HG03460 (cell line): Measurements from ENCODE around the gene DOCK2.
"Not testable (repeated sequence)": the region's sequence is repeated elsewhere in the genome, so short reads cannot be mapped to it uniquely, and the experiment has no call there.

Experiments
- ATAC-seq: cut with Tn5 transposase; IDR thresholded peaks from one replicate; pipeline ENCODE4 v1.9.1; 2021; ENCODE audit not compliant: unreplicated experiment

The DOCK2 gene

DNA sequence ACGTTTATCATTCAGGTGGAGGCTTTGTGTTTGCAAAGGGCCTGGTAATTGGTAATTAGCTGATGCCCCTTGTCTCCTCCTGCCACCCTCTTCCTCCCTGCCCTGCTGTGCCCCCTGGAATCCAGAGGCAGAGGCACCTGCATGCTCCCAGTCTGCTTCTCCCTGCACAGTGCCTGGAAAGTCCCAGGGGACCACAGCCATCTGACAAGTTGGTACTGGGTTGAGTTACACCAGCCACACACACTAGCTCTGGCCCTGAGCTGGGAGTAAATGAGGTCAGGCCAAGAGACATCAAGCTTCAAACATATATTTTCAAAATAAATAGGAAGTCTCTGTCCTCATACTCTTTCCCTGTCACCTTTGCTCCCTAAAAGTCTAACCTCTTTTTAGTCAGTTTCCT lies 286.9 kb downstream of the DOCK2 start:
- peak; percentile 64 for ATAC-seq

GRCh38 chr5:169933127-169933526 lies 296.1 kb downstream of the DOCK2 start:
- ATAC-seq, result no peak

DNA sequence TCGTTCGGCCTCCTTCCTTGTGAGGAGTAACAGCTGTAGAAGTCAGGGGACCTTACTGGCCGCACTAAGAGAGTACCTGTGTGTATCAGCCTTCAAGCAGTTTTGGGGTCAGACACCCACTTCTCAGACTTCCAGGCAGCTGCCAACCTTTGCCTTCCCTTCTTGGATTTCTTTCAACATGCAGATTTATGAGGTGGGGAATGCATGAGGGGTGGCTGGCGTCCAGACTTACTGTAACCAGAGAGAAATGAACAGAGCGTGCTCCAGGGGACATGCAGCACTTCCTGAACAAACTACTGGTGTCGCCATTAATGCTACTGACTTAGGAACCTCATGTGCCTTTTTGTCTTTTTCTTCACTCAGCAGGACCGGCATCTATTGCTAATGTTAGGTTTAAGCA lies 296.5 kb downstream of the DOCK2 start:
- no peak for ATAC-seq

- no peak for ATAC-seq
Measured at GRCh38 chr5:169934990-169935389, 297.9 kb downstream of the DOCK2 start.

DNA sequence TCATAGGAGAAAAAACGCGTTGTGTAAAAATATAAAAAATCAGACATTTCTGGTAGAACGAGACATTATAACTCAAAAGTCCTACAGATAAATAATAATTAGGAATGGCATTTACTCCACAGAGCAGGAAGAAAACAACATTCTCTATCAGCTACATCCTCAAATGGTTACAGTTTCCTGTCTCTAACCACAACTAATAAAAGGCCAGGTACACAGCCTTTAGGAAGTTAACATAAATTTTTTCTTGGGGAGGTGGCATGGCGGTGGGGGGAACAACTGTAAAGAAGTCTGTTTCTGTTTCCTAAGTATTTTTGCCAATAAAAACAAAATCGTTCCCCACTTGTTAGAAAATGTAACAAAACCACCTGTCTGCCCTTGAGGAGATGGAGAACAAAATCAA lies 298.7 kb downstream of the DOCK2 start:
- ATAC-seq, result no peak

GRCh38 chr5:169938439-169938838 lies 301.4 kb downstream of the DOCK2 start:
- no peak for ATAC-seq

- ATAC-seq, result no peak
Measured at GRCh38 chr5:169939731-169940130, 302.7 kb downstream of the DOCK2 start.

DNA sequence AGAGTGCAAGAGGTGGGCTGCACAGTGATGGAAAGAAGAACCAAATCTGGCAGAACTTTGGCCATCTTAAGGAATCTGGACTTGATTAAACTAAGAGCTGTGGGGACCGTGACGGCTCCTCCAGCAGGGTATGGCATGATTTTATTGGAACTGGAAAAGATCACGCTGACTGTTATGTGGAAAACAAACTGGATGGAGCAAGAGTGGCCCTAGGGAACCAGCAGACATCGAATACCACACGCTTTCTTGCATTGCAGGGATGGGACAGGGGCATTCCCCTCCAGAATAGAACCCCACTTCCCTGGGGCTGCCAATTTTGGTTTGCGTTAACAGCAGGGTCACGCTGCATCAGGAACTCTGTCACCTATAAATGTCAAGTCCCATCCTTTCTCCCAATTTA lies 304.5 kb downstream of the DOCK2 start:
- ATAC-seq, result no peak

DNA sequence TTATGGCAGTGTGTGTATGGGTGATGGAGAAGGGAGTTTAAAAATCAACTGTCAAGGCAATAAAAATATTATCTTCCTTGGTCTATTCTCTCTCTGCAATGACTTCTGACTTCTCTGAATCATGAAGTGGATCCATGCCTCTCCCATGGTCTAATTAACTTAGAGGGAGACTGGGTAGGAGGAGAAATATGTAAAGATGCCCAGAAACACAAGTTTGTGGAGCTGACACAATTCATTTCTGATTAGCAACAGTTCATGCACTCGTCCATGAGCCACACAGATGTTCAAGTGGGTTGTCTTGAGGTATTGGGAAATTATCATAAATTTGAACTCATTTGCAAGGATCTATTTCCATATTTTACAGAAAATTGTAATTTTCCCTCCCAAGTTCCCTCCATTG lies 305.1 kb downstream of the DOCK2 start:
- ATAC-seq, result no peak

- ATAC-seq, result no peak
Measured at GRCh38 chr5:169943026-169943425, 306.0 kb downstream of the DOCK2 start.

DNA sequence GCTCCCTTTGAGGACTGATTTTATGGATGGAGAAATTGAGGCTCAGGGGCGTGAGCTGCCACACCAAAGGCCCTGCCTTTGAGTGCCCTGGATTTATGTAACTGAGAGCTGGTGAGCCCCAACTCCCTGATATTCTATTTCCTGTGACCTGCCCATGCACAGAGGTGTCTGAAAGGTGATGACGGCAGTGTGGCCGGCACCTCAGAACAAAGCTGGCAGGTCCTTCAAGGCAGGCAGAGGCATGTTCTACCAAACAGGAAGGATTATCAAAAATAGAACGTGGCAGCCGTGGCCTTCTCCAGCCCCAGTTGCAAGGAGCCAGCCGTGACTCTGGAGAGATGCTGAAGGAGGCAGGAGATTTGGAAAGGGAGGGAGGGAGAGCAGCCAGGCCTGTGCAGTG lies 307.0 kb downstream of the DOCK2 start:
- ATAC-seq, result no peak

GRCh38 chr5:169944922-169945680 lies 308.0 kb downstream of the DOCK2 start:
- no peak for ATAC-seq

DNA sequence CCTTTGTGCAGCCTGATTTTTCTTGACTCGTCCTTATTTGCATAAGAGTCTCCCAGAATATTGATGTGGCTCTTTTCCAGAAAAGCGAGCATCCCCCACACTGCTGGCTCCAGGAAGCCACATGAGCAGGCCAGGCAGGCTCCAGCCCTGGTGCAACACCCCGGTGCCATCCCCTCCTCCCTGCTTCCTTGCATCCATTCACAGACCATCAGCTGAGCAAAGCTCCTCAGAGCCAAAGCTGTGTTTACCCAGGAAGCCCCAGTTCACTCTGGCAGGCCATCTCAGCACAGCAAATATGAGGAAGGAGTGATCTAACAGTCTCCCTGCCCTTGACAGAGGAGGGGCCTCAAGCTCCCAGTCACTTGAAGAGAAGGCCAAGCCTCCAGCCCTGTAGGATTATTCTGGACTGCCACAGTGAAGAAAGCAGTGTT lies 308.8 kb downstream of the DOCK2 start:
- no peak for ATAC-seq

DNA sequence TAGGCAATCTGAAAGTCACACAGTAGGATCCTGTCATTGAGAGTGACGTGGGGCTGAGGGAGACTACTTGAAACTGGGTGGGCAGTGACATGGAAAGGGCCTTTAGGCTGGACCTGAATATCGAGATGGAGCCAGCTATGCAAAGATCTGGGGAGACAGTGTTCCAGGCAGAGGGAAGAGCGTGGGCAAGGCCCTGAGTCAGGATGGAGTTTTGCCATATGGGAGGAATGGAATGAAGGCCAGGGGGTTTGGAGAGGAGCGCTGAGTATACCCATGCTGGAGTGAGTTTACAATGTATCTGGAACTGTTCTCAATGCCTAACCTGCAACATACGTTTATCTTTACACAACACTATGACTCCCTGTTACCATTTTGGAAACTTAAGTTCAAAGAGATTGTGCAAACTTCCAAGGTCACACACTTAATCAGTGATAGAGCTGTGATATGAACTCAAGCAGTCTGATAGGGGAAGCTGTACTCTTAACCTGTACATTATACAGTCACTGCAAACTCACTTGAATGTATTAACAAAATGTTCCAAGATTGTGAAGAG lies 309.7 kb downstream of the DOCK2 start:
- no peak for ATAC-seq

DNA sequence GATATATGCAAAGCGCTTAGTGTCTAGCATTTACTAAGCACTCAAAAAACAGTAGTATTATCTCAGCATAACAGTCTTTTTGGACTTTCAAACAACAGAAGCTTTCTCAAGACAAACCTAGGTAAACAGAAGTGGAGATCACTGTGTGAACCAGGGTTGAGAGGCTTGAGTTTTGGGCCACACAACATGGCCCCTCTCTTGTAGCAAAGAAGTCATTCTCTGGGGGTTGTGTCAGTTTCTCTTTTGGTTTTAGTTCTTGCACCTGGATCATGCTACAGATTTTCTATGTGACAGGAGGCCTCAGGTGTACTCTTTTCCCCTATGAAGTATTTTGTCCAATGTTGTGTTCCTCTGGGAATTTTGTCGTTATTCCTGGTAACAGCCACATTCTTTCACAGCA lies 313.3 kb downstream of the DOCK2 start:
- ATAC-seq, result no peak

- ATAC-seq, result not testable (repeated sequence)
Measured at GRCh38 chr5:169953196-169953595, 316.1 kb downstream of the DOCK2 start.

- no peak for ATAC-seq
Measured at GRCh38 chr5:169954786-169955185, 317.7 kb downstream of the DOCK2 start.

GRCh38 chr5:169956126-169956525 lies 319.1 kb downstream of the DOCK2 start:
- no peak for ATAC-seq

- ATAC-seq, result no peak
Measured at GRCh38 chr5:169956756-169957155, 319.7 kb downstream of the DOCK2 start.

GRCh38 chr5:169958278-169958677 lies 321.2 kb downstream of the DOCK2 start:
- ATAC-seq, result no peak

- ATAC-seq, result no peak
Measured at GRCh38 chr5:169960659-169961058, 323.6 kb downstream of the DOCK2 start.

DNA sequence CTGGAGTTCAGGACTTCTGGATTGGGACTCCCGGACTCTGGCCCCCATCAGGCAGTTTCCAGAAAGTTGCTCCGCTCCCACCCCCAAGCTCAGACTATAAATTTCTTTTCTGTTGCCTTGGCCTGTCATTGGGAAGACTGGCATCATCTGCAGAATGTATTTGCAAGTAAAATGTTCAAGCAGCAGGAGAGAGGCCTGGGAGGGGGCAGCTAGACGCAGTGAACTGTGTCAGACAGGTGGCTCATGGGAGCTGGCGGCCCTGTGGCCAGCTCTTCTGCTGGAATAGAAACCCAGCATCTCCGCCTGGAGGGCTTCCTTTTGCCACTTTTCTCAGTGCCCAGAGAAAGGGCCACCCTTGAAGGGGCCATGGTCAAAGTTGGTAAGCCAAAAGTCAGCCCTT lies 327.2 kb downstream of the DOCK2 start:
- no peak for ATAC-seq

GRCh38 chr5:169970339-169970738 lies 333.3 kb downstream of the DOCK2 start:
- no peak for ATAC-seq
